PC-3 (cell line): ENCODE results near the gene CAPZB. TPM values are rescaled to one million over a fixed set of nuclear protein-coding genes. Genes with fewer than 3 reads are reported as not detected.

Experiments
- ATAC-seq: fragments of 200-7000 bp; cut with Tn5 transposase; 2 replicates; pipeline ENCODE4 v1.9.1; 2020; ENCODE audit warnings: mild to moderate bottlenecking, moderate library complexity
- BruUV-seq: library from RNA; stranded (reverse); fragments of 400-500 nt; replicated peaks from 2 replicates; lab custom pipeline; 2021; lab: Mats Ljungman, UMichigan
- CTCF ChIA-PET: fragments of 300-600 bp; sonication (Branson Sonifier 250); formaldehyde crosslinking; loops from one replicate; lab custom pipeline; 2022; ENCODE audit warnings: antibody characterized with exemption; lab: Charles Lee
- POLR2A ChIA-PET: fragments of 300-600 bp; sonication (Branson Sonifier 250); formaldehyde crosslinking; loops from one replicate; lab custom pipeline; 2022; ENCODE audit warnings: antibody characterized with exemption; ENCODE audit not compliant: unreplicated experiment; lab: Charles Lee
- DNase-seq: peaks from one replicate; pipeline ENCODE4 v3.0.0-alpha.2; 2015
- H2AFZ ChIP-seq: fragments of 300-600 bp; sonication (generic); 2 replicates; pipeline ENCODE4 v1.6.0; 2016; ENCODE audit warnings: antibody characterized with exemption, low read length
- H3F3A ChIP-seq: fragments of 300-600 bp; sonication (generic); one replicate; pipeline ENCODE4 v1.6.0; 2017; ENCODE audit warnings: antibody characterized with exemption, low read length, control low read depth, mild to moderate bottlenecking; ENCODE audit not compliant: unreplicated experiment
- H3K27ac ChIP-seq: fragments of 300-600 bp; sonication (generic); 2 replicates; pipeline ENCODE4 v1.5.1; 2016; ENCODE audit warnings: mild to moderate bottlenecking, low read length
- H3K27me3 ChIP-seq: fragments of 300-600 bp; sonication (generic); 2 replicates; pipeline ENCODE4 v1.6.1; 2016; ENCODE audit warnings: low read length, mixed read lengths
- H3K36me3 ChIP-seq: fragments of 300-600 bp; sonication (generic); 2 replicates; pipeline ENCODE4 v1.6.1; 2016; ENCODE audit warnings: low read depth, mixed run types, low read length, mixed read lengths
- H3K4me1 ChIP-seq: fragments of 300-600 bp; sonication (generic); 2 replicates; pipeline ENCODE4 v1.5.1; 2016; ENCODE audit warnings: low read length; ENCODE audit not compliant: insufficient read depth
- H3K4me2 ChIP-seq: fragments of 300-600 bp; sonication (generic); 2 replicates; pipeline ENCODE4 v1.6.0; 2016; ENCODE audit warnings: low read length
- H3K4me3 ChIP-seq: fragments of 300-600 bp; sonication (generic); 2 replicates; pipeline ENCODE4 v1.5.1; 2016; ENCODE audit warnings: mild to moderate bottlenecking, low read length, mixed read lengths
- H3K79me2 ChIP-seq: fragments of 300-600 bp; sonication (generic); 2 replicates; pipeline ENCODE4 v1.6.1; 2017; ENCODE audit warnings: low read length, mixed read lengths
- H3K9ac ChIP-seq: fragments of 300-600 bp; sonication (generic); 2 replicates; pipeline ENCODE4 v1.6.0; 2016; ENCODE audit warnings: mild to moderate bottlenecking, low read length
- H3K9me2 ChIP-seq: fragments of 300-600 bp; sonication (generic); replicated peaks from 2 replicates; pipeline ENCODE4 v1.6.1; 2016; ENCODE audit warnings: mixed run types, low read length, mixed read lengths
- H3K9me3 ChIP-seq: fragments of 300-600 bp; sonication (generic); 2 replicates; pipeline ENCODE4 v1.6.1; 2016; ENCODE audit warnings: low read length, mixed read lengths
- H4K20me1 ChIP-seq: fragments of 300-600 bp; sonication (generic); 2 replicates; pipeline ENCODE4 v1.6.1; 2016; ENCODE audit warnings: low read length, mixed read lengths
- CTCF ChIP-seq: fragments of 300-600 bp; sonication (generic); conservative IDR thresholded peaks from 2 replicates; pipeline ENCODE4 v1.5.1; 2017; ENCODE audit warnings: antibody characterized with exemption, low read depth, mild to moderate bottlenecking, low read length
- EZH2 ChIP-seq: fragments of 300-600 bp; sonication (generic); IDR thresholded peaks from one replicate; pipeline ENCODE4 v1.6.1; 2017; ENCODE audit warnings: antibody characterized with exemption, mild to moderate bottlenecking, low read length; ENCODE audit not compliant: unreplicated experiment
- EZH2phosphoT487 ChIP-seq: fragments of 300-600 bp; sonication (generic); IDR thresholded peaks from 2 replicates; pipeline ENCODE4 v1.6.1; 2018; ENCODE audit warnings: mild to moderate bottlenecking, antibody characterized with exemption, low read length, borderline replicate concordance
- intact Hi-C: fragments of 100-400 bp; cut with micrococcal nuclease; formaldehyde crosslinking; loops from 2 replicates; pipeline ENCODE4 v1.9.0; 2023
- total RNA-seq: library from RNA; depleted of rRNA; stranded (reverse); fragments of >200 nt; gene quantifications from 2 replicates; pipeline ENCODE4 v1.2.3, GENCODE V29; 2014

Gene CAPZB
- total RNA-seq, 1 experiment from 2014 or later, result 86.7 TPM

GRCh38 chr1:19521411-19521810, 36.1 kb upstream of the CAPZB start:
- H3K27ac ChIP-seq, result no peak overlapping the region
- intact Hi-C loops, result no loop called here
- DNase-seq (no peak), ATAC-seq (no peak)
- TF ChIP-seq EZH2phosphoT487 (no peak), CTCF (no peak), EZH2 (no peak)
- H3F3A ChIP-seq, result no peaks in the 10 kb centered on the region
- H3K9ac ChIP-seq, result no peak overlapping the region
- H3K4me2 ChIP-seq, result no peak overlapping the region
- CTCF ChIA-PET, result no interaction called here
- H3K9me3 ChIP-seq, result no peaks in the 10 kb centered on the region
- H3K4me3 ChIP-seq, result no peak overlapping the region
- peaks cover 14% of the 10 kb centered on the region for H3K4me1 ChIP-seq
- H2AFZ ChIP-seq, result no peak overlapping the region
- H3K9me2 ChIP-seq, result no peaks in the 10 kb centered on the region
- no peaks in the 10 kb centered on the region for H3K79me2 ChIP-seq
- H4K20me1 ChIP-seq, result no peaks in the 10 kb centered on the region
- H3K36me3 ChIP-seq, result no peaks in the 10 kb centered on the region
- POLR2A ChIA-PET, result no interaction called here
- no TSS peak for BruUV-seq
- H3K27me3 ChIP-seq, result no peaks in the 10 kb centered on the region

GRCh38 chr1:19517017-19517416, 31.7 kb upstream of the CAPZB start:
- Histone ChIP-seq H3K4me1 (no peaks in the 10 kb centered on the region), H3K4me3 (no peak overlapping the region), H3K79me2 (no peaks in the 10 kb centered on the region), H3K27ac (no peak overlapping the region), H2AFZ (no peak overlapping the region), H3K9me2 (no peaks in the 10 kb centered on the region), H3F3A (no peaks in the 10 kb centered on the region), H3K36me3 (no peaks in the 10 kb centered on the region), H3K9ac (no peak overlapping the region), H3K9me3 (no peaks in the 10 kb centered on the region), H3K4me2 (no peak overlapping the region), H4K20me1 (no peaks in the 10 kb centered on the region), H3K27me3 (no peaks in the 10 kb centered on the region)
- no TSS peak for BruUV-seq
- intact Hi-C loops, result no loop called here
- CTCF ChIA-PET, result interaction anchor here (0.5 kb wide), 1 partner anchor 307 kb away, joined by 3 read pairs; no protein-coding TSS in a partner anchor
- TF ChIP-seq EZH2phosphoT487 (no peak), EZH2 (no peak), CTCF (no peak)
- DNase-seq (no peak), ATAC-seq (no peak)
- POLR2A ChIA-PET, result no interaction called here

GRCh38 chr1:19515201-19515600, 29.9 kb upstream of the CAPZB start:
- Histone ChIP-seq H4K20me1 (no peaks in the 10 kb centered on the region), H3F3A (no peaks in the 10 kb centered on the region), H3K4me2 (no peak overlapping the region), H3K9me2 (no peaks in the 10 kb centered on the region), H3K4me1 (no peaks in the 10 kb centered on the region), H3K27ac (no peak overlapping the region), H3K79me2 (no peaks in the 10 kb centered on the region), H3K9ac (no peak overlapping the region), H3K9me3 (no peaks in the 10 kb centered on the region), H3K27me3 (no peaks in the 10 kb centered on the region), H3K4me3 (no peak overlapping the region), H2AFZ (no peak overlapping the region), H3K36me3 (no peaks in the 10 kb centered on the region)
- ChIA-PET POLR2A (interaction anchor here (0.6 kb wide), 1 partner anchor 94 kb away, joined by 4 read pairs; no protein-coding TSS in a partner anchor), CTCF (no interaction called here)
- DNase-seq (no peak), ATAC-seq (no peak)
- BruUV-seq, result no TSS peak
- TF ChIP-seq CTCF (no peak), EZH2phosphoT487 (no peak), EZH2 (no peak)
- intact Hi-C loops, result no loop called here
